ENCODE data around the gene ZNF524.

The ZNF524 gene

DNA sequence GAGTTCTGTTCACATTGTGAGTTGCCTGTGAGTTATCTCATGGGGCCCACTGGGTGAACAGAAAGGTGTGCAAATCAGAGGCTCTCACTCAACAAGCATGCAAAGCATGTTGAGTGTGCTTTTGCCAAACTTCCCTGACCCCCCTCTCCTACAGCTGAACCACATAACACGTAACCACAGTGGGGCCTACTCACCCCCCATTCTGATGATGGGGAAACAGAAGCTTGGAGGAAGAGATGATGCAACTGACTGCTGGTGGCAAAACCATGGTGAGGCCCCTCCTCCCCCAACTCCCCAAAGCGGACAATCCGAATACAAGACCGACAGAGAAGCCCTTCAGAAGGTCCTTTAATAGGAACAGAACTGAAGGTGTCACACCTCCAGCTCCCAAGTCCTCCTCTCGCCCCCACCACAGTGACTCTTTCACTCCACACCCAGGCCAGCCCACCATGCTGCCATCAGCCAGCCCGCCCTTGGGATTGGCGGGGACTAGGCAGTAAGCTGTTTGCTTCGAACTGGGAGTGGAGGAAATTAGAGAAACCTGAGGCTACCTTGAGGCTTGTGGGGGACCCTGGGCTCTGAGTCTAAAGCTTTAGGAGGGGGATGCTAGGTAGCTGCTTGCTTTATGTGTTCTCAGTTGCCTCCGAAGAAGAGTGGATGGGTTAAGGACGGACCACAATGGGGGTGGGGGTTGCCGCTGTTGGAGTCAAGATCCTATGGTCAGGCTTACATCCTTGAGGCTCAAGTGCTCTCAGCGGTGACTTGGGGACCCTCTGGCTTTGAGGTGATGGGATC, 20.5 kb downstream of the ZNF524 start:
- TF ChIP-seq, protein P1, sequence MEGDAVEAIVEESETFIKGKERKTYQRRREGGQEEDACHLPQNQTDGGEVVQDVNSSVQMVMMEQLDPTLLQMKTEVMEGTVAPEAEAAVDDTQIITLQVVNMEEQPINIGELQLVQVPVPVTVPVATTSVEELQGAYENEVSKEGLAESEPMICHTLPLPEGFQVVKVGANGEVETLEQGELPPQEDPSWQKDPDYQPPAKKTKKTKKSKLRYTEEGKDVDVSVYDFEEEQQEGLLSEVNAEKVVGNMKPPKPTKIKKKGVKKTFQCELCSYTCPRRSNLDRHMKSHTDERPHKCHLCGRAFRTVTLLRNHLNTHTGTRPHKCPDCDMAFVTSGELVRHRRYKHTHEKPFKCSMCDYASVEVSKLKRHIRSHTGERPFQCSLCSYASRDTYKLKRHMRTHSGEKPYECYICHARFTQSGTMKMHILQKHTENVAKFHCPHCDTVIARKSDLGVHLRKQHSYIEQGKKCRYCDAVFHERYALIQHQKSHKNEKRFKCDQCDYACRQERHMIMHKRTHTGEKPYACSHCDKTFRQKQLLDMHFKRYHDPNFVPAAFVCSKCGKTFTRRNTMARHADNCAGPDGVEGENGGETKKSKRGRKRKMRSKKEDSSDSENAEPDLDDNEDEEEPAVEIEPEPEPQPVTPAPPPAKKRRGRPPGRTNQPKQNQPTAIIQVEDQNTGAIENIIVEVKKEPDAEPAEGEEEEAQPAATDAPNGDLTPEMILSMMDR (IDR thresholded peaks at IDR 0.05; ENCODE audit: insufficient read depth, low read depth, low read length, missing control alignments) = no peak
- DNase-seq (ENCODE audit: low read depth) = no peak
- H3K4me3 ChIP-seq (ENCODE audit: low read depth, low read length) = no peak overlapping the region

- TF ChIP-seq, protein P1 (IDR thresholded peaks at IDR 0.05; ENCODE audit: insufficient read depth, low read depth, low read length, missing control alignments) = no peak
- DNase-seq (ENCODE audit: low read depth) = no peak
- no peak overlapping the region for H3K4me3 ChIP-seq (ENCODE audit: low read depth, low read length)
These were observed 21.2 kb downstream of the ZNF524 start for GRCh38 chr19:55621205-55621672.

DNA sequence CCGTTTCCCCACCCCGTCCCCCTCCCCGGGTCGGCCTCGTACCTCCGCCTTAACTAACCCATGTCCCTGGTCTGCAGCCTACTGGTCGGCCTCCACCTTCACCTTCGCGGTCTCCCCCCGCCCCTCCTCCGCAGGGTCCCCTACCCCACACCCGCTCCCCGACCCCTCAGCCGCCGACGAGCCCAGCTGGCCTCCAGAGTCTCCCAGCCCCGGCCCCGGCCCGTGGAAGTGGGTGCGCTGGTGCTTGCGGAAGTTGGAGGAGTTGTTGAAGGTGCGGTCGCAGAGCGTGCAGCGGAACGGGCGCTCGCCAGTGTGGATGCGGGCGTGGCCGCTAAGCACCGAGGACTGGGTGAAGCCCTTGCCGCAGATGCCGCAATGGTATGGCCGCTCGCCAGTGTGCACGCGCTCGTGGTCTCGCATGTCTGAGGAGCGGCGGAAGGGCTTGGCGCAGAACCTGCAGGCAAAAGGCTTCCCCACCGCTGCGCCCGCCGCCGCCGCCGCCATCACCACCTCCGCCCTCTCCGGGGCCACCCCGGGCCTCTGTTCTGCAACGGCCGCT, 21.7 kb downstream of the ZNF524 start:
- TF ChIP-seq, protein P1 (IDR thresholded peaks at IDR 0.05; ENCODE audit: insufficient read depth, low read depth, low read length, missing control alignments) = no peak
- H3K4me3 ChIP-seq (ENCODE audit: low read depth, low read length) = no peak overlapping the region
- DNase-seq (ENCODE audit: low read depth) = no peak

GRCh38 chr19:55622242-55622969, 22.3 kb downstream of the ZNF524 start:
- no peak overlapping the region for H3K4me3 ChIP-seq (ENCODE audit: low read depth, low read length)
- DNase-seq (ENCODE audit: low read depth) = no peak
- TF ChIP-seq, protein P1 (IDR thresholded peaks at IDR 0.05; ENCODE audit: insufficient read depth, low read depth, low read length, missing control alignments) = no peak

DNA sequence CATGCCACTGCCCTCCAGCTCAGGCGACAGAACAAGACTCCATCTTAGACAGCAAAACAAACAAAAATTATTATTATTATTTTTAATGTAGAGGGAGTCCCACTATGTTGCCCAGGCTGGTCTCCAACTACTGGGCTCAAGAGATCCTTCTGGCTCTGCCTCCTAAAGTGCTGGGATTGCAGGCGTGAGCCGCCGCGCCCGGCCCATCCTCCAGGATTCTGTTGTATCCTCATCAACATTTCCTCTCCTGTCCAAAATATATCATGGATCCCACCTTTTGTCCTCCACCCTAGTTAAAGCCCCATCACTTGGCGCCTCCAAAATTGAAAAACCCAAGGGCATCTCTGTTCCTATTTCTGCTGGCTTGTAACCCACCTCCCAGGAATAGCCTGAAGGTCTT, 23.0 kb downstream of the ZNF524 start:
- no peak overlapping the region for H3K4me3 ChIP-seq (ENCODE audit: low read depth, low read length)
- TF ChIP-seq, protein P1 (IDR thresholded peaks at IDR 0.05; ENCODE audit: insufficient read depth, low read depth, low read length, missing control alignments) = no peak
- DNase-seq (ENCODE audit: low read depth) = no peak

DNA sequence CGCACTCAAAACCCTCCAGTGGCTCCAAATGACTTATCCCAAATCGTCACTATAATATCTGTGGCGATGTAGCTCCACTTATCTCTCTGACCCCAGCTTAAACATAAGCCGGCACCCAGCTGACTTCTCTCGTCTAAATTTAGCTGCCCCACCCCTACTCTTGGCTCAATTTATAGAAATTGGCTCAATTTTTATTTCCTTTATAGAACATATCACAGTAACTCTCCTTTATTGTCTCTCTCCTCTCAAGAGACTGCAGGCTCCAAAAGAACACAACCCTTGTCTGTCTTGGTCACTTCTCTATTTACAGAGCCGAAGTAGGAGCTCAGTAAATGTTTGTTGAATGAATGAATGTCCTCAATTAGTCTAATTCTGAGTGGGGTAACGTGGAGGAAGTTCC, 23.5 kb downstream of the ZNF524 start:
- no peak overlapping the region for H3K4me3 ChIP-seq (ENCODE audit: low read depth, low read length)
- no peak for DNase-seq (ENCODE audit: low read depth)
- TF ChIP-seq, protein P1 (IDR thresholded peaks at IDR 0.05; ENCODE audit: insufficient read depth, low read depth, low read length, missing control alignments) = no peak

All from GM12865 (cell line).